HCT116 (cell line): ENCODE results near the gene PTPN12. TPM values are rescaled to one million over a fixed set of nuclear protein-coding genes. Genes with fewer than 3 reads are reported as not detected.

Experiments used
- EZH2 ChIP-seq: fragments of 200-600 bp; sonication (generic); IDR thresholded peaks from 2 replicates; pipeline ENCODE4 v1.6.1; 2017; ENCODE audit warnings: antibody characterized with exemption, mixed run types
- POLR2AphosphoS5 ChIP-seq: IDR thresholded peaks from 2 replicates; pipeline ENCODE4 v1.6.1; 2011; ENCODE audit warnings: mild to moderate bottlenecking, low read depth, low read length, moderate library complexity
- ZFX ChIP-seq: fragments of 450-650 bp; IDR thresholded peaks from 2 replicates; pipeline ENCODE4 v1.6.1; 2017
- total RNA-seq: library from RNA; stranded (reverse); gene quantifications from one replicate; pipeline ENCODE4 v1.2.1, GENCODE V29; 2021; ENCODE audit not compliant: unreplicated experiment
- TF ChIP-seq, protein P1 (sequence below): IDR thresholded peaks from 2 replicates; pipeline ENCODE4 v1.6.1; 2011; ENCODE audit warnings: mild to moderate bottlenecking, low read length, moderate library complexity; ENCODE audit not compliant: insufficient replicate concordance; ENCODE audit errors: extremely low read depth
- TF ChIP-seq, protein P2 (sequence below): IDR thresholded peaks from 2 replicates; pipeline ENCODE4 v1.6.1; 2012

PTPN12 gene
- total RNA-seq, 1 experiment from 2014 or later: 80.5 TPM

DNA sequence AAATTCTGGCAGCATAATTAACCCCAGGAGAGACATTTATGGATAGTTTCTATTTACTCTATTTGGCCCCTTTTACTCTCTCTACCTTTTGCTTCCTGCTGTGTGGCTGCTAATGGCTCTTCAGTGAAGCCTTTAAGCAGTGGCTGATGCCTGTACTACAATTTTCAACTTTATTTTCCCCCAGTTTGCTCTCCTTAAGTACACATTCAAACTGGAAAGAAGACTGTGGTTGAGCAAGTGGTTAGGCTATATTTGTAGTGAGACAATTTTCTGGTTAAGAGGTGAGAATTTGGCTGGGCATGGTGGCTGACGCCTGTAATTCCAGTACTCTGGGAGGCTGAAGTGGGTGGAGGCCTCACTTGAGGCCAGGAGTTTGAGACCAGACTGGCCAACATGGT is 150.7 kb downstream of the PTPN12 start (continued):
- TF ChIP-seq, protein P1, sequence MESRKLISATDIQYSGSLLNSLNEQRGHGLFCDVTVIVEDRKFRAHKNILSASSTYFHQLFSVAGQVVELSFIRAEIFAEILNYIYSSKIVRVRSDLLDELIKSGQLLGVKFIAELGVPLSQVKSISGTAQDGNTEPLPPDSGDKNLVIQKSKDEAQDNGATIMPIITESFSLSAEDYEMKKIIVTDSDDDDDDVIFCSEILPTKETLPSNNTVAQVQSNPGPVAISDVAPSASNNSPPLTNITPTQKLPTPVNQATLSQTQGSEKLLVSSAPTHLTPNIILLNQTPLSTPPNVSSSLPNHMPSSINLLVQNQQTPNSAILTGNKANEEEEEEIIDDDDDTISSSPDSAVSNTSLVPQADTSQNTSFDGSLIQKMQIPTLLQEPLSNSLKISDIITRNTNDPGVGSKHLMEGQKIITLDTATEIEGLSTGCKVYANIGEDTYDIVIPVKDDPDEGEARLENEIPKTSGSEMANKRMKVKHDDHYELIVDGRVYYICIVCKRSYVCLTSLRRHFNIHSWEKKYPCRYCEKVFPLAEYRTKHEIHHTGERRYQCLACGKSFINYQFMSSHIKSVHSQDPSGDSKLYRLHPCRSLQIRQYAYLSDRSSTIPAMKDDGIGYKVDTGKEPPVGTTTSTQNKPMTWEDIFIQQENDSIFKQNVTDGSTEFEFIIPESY: no peak
- TF ChIP-seq EZH2 (no peak), ZFX (no peak), POLR2AphosphoS5 (no peak)
- TF ChIP-seq, protein P2, sequence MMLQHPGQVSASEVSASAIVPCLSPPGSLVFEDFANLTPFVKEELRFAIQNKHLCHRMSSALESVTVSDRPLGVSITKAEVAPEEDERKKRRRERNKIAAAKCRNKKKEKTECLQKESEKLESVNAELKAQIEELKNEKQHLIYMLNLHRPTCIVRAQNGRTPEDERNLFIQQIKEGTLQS: no peak

Other genes starting within 250 kb of the PTPN12 start
- gene GSAP, start 120.9 kb upstream of the PTPN12 start, total RNA-seq: not detected
- 15.5 TPM for gene RSBN1L, start 159.2 kb downstream of the PTPN12 start, total RNA-seq